Nucleus accumbens (tissue), 56 donors: Measurements from ENCODE around the gene HIC1.

Experiments used
- DNase-seq, 56 donors: peaks; one replicate each; lab custom pipeline; 2025; lab: John Stamatoyannopoulos, UW

HIC1 gene

DNA sequence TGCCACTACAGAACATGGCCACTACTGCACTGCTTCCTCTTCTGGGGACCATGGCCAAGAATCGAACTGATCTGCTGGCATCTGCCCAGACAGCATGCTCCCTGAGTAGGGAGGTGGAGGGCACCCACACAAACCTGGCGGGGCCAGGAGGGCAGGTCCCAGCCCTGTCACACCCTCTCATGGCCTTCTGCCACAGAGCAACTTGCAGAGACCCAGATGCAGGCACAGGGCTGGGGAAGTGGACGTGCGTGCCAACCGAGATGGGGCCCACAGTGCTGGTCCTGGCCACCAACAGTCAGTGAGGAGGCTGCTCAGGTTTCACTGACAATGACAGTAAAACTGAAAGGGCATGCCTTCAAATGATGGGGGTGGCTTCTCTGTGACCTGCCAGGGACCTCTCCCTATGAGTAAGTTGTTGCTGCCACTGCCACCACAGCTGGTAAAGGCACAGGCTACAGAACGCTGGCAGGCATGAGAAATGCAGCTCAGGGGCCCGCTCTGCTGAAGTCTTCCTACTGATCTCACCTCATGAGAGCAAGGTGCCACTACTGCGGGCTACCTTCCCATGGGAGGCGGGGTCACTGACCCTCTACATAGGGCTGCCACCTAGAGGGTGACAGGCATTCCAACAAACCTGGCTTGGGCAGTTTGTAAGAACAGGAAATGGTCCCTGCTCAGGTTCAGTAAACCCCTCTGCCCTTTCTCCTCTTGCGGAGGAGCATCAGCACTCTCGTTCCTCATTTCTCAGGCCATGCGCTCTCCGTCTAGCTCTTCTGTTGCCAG, 15.5 kb downstream of the HIC1 start:
- no peak for DNase-seq

GRCh38 chr17:2071024-2071385, 16.1 kb downstream of the HIC1 start:
- no peak for DNase-seq

DNA sequence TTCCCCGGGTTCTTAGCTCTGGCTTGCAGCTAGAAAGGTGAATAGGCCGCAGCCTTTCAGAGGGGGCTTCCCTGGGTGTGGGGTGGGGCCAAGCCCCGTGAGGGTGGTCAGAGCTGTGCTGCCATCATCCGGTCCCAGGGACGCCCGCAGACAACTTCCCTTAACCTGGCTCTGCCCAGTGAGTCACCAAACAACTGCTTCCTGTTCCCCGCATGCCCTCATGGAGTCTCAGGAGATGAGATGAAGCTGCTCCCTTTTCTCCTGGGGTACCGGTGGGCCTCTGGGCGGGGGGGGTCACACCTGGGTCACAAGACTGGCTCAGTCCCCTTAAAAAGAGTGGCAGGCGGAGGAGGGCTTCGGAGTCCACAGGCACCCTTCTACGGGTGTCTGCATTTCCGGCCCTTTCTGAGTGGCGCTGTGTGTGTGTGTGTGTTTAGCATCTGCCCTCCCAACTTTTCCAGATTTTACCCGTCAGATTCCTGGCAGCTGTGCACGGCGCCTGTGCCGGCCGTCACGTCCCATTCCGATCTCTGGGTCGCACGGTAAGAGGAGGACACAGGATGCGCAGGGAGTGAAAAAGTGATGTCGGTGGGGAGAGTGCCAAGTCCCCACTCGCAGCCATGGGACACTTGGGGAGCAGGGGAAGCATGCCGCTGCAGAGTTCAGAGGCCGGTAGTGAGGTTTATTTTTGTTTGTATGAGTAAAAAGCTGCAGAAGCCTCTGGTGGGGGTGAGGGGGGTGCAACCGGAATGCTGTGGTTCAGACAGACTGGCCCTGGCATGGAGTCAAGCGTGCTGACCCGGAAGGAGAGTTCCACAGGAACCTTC, 16.8 kb downstream of the HIC1 start:
- DNase-seq = no peak

GRCh38 chr17:2074919-2075318, 20.0 kb downstream of the HIC1 start:
- DNase-seq = no peak

DNA sequence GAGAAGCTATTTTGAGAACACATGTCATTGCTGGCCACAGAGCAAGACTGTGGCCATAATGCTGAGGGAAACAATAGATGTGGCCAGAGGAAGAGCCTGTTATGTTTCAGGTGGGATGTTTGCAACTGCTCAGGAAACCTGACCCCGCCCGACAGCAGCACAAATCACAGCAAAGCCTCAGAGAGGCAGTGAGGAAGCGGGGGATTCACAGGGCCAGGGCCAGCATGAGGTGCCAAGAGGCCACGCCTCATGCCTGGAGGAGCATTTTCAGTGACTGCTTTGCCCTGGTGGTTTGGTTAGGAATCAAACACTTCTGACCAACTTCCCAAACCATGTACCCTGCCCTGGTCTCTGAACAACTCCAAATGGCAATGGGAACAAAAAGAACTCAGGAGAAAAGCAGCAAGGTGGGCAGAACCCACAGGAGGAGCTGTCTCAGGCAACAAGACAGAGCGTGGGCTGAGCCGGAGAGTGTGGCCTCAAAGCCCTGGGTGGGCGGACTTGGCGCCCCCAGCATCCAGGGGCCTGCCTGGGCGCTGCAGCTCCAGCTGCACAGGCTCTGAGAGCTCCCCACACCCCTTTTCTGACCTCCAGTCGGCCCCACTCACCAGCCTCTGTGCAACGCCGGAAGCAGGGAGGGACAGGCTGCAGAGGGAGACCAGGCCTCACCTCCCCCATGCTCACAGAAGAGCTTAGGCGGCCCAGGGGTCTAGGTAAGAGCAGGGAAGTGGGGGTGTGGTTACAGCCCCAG, 20.6 kb downstream of the HIC1 start:
- no peak for DNase-seq

DNA sequence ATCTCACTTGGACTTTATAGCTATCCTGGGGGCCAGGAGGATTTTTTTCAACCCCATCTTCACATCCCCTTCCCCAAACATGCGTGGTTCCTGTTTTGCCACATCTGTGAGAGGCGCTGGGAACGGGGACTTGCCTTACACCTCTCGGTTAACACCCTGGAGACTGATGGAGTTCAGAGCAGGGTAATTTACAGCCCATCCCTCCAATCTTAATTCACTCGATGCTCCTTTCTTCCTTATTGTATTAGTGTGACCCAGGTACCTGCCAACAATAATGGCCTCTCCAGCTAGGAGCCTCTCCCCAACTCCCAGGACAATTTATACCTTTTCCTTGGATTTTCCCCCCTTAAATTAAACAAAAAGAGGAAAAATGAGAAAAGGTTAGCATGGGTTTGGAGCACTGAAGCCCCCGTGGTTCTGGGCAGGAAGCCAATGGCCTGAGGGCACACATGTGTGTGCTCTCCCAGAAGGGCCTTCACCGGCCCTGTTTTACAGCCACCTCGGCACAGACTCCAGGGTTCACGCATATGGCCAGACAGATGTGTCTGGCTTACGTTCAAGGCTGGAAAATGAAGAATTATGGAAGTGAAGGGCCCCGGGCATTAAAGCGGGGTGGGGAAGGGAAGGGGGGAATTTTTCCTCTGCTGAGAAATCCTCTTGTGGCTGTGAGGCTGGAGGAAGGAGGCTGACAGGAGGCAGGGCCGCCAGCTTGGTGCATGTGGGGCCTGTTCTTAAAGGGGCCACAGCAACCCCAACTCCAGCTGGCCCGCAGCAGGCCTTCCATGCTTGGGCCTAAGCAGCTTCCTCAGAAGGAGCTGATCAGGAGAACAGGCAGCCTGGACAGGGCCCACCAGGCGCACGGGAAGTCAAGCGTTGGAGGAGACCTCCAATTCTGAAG, 21.4 kb downstream of the HIC1 start:
- no peak for DNase-seq

DNA sequence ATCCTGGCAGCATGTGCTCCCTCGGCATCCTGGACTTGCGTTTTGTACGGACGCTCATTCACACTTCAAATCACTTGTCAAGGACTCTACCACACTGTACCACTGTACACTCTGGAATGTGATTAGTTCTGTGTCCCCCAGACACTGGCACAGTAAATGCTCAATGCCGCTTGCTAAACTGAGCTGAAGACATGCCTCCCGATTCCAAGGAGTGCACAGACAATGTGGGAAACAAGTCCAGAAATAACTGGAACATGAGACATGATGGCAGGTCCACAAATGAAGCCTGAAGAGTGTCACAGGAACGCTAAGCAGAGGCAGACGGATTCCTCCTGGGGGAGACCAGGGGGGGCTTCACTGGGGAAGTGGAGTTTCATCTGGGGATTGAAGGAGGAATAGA, 22.1 kb downstream of the HIC1 start:
- no peak for DNase-seq

GRCh38 chr17:2081564-2081963, 26.7 kb downstream of the HIC1 start:
- DNase-seq = no peak

DNA sequence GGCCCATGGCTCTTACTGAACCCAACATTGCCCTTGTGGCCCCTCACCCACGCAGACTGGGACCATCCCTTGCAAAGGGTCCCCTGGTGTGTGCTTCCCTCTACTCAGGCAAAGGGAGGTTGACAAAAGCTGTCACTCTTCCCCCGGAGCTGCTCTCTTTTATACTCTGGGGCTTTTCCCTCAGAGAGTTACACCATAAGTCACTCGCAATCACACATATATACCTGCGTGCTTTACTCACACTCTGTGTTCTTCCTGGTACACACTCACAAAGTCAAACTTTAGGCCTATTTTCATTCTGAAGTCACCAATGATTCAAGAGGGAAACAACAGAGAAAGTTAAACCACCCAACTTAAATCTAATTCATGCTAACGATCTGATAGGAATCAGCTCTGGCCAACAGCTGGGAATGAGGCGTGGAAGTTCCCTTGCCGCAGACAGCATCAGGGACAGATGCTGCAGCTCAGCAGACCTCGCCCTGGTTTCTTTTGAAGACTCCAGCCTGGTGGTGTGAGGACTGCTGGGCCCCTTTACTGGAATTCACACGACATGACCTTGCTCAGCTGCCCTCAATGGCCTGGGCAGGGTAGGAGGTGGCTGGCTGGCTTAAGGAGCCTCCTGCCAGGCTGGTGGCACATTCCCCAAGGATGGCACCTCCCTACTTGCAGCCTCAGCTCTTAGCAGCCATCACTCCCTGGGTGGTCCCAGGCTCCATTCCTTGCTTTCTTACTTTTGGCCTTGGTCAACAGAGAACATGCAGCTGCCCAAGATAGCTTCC, 27.3 kb downstream of the HIC1 start:
- no peak for DNase-seq

- peak in 5 of 56 donors; percentile 18 to 35 (median 30) for DNase-seq
Observed at GRCh38 chr17:2083613-2084035, 28.7 kb downstream of the HIC1 start.

- no peak for DNase-seq
Observed at GRCh38 chr17:2084036-2084765, 29.3 kb downstream of the HIC1 start.

- DNase-seq = no peak
Observed at GRCh38 chr17:2084766-2085647, 30.1 kb downstream of the HIC1 start.

- no peak for DNase-seq
Observed at GRCh38 chr17:2085648-2085949, 30.7 kb downstream of the HIC1 start.

GRCh38 chr17:2086306-2086705, 31.4 kb downstream of the HIC1 start:
- DNase-seq = no peak

GRCh38 chr17:2087597-2088211, 32.8 kb downstream of the HIC1 start:
- DNase-seq = peak in 1 of 56 donors; percentile 27

- no peak for DNase-seq
Observed at GRCh38 chr17:2089021-2089422, 34.1 kb downstream of the HIC1 start.

DNA sequence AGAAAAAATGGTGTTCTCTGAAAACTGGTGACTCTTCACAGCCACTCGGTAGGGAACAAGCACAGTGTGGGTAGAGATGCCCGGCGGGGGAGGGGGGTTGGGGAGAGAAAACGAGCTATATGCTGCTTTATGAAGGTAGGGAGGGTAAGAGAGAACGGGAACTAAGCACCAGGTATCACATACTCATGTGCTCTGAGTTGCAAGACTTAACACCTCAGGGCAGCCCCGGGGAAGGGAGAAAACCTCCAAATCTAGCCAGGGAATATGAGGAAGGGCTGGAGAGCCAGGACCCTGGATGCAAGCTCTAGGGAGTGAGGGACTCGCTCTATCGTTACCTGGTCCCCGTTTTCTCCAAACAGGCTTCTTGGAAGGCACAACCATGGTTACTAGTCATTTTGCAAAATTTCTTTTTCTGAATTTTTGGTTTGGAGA, 35.3 kb downstream of the HIC1 start:
- no peak for DNase-seq
